SU-DHL-6 (cell line): ENCODE data around the gene COL18A1.

Source experiments
- H2AFZ ChIP-seq: fragments of 200-600 bp; sonication (generic); 2 replicates; pipeline ENCODE4 v1.6.1; 2014; ENCODE audit warnings: low read depth, mild to moderate bottlenecking, moderate library complexity, mixed read lengths, antibody characterized with exemption, low read length; ENCODE audit not compliant: severe bottlenecking
- H3F3A ChIP-seq: fragments of 200-600 bp; shearing (Covaris generic); 2 replicates; pipeline ENCODE4 v1.6.0; 2016; ENCODE audit warnings: antibody characterized with exemption, mild to moderate bottlenecking; ENCODE audit not compliant: insufficient read depth
- H3K27ac ChIP-seq: fragments of 200-600 bp; sonication (generic); 2 replicates; pipeline ENCODE4 v1.5.1; 2016; ENCODE audit warnings: low read depth, mild to moderate bottlenecking, low read length, moderate library complexity, mixed read lengths
- H3K27me3 ChIP-seq: fragments of 200-600 bp; sonication (generic), shearing (Covaris generic); 2 replicates; pipeline ENCODE4 v1.6.0; 2014; ENCODE audit warnings: mild to moderate bottlenecking, low read length
- H3K36me3 ChIP-seq: fragments of 200-600 bp; sonication (generic); 2 replicates; pipeline ENCODE4 v1.6.1; 2014; ENCODE audit warnings: mild to moderate bottlenecking, low read length, mixed read lengths
- H3K4me2 ChIP-seq: fragments of 300-600, 200-600 bp; shearing (Covaris generic), sonication (generic); 2 replicates; pipeline ENCODE4 v1.6.0; 2014; ENCODE audit warnings: low read length, low read depth, mild to moderate bottlenecking; ENCODE audit not compliant: poor library complexity, severe bottlenecking
- H3K4me3 ChIP-seq: fragments of 200-600 bp; sonication (generic); 2 replicates; pipeline ENCODE4 v1.5.1; 2014; ENCODE audit warnings: antibody characterized with exemption, low read length, mild to moderate bottlenecking, mixed read lengths; ENCODE audit not compliant: insufficient read depth, poor library complexity, severe bottlenecking
- H3K79me2 ChIP-seq: fragments of 200-600 bp; sonication (generic); 2 replicates; pipeline ENCODE4 v1.6.1; 2014; ENCODE audit warnings: mild to moderate bottlenecking, low read length, moderate library complexity; ENCODE audit not compliant: insufficient read depth
- H3K9ac ChIP-seq: fragments of 200-600 bp; sonication (generic); 2 replicates; pipeline ENCODE4 v1.7.0; 2014; ENCODE audit warnings: mild to moderate bottlenecking, low read length
- H3K9me2 ChIP-seq: fragments of 200-600 bp; sonication (generic); replicated peaks from 2 replicates; pipeline ENCODE4 v1.6.1; 2014; ENCODE audit warnings: low read length; ENCODE audit not compliant: insufficient read depth
- H3K9me3 ChIP-seq: fragments of 200-600 bp; sonication (generic); 2 replicates; pipeline ENCODE4 v1.6.1; 2014; ENCODE audit warnings: low read length, mixed read lengths; ENCODE audit not compliant: insufficient read depth
- H4K20me1 ChIP-seq: fragments of 200-600 bp; sonication (generic); 2 replicates; pipeline ENCODE4 v1.6.1; 2014; ENCODE audit warnings: low read depth, mild to moderate bottlenecking, antibody characterized with exemption, low read length, moderate library complexity, mixed read lengths
- EZH2phosphoT487 ChIP-seq: fragments of 200-600 bp; sonication (generic), shearing (Covaris generic); conservative IDR thresholded peaks from 2 replicates; pipeline ENCODE4 v1.6.1; 2018; ENCODE audit warnings: mild to moderate bottlenecking, antibody characterized with exemption, low read length, moderate library complexity, mixed read lengths
- TF ChIP-seq, protein P1 (sequence below): fragments of 200-600 bp; sonication (generic); IDR thresholded peaks from one replicate; pipeline ENCODE4 v1.5.1; 2017; ENCODE audit warnings: antibody characterized with exemption, mild to moderate bottlenecking, low read length, moderate library complexity; ENCODE audit not compliant: insufficient read depth, poor library complexity, severe bottlenecking

The COL18A1 gene

GRCh38 chr21:45418301-45419071 is 13.5 kb downstream of the COL18A1 start:
- TF ChIP-seq, protein P1, sequence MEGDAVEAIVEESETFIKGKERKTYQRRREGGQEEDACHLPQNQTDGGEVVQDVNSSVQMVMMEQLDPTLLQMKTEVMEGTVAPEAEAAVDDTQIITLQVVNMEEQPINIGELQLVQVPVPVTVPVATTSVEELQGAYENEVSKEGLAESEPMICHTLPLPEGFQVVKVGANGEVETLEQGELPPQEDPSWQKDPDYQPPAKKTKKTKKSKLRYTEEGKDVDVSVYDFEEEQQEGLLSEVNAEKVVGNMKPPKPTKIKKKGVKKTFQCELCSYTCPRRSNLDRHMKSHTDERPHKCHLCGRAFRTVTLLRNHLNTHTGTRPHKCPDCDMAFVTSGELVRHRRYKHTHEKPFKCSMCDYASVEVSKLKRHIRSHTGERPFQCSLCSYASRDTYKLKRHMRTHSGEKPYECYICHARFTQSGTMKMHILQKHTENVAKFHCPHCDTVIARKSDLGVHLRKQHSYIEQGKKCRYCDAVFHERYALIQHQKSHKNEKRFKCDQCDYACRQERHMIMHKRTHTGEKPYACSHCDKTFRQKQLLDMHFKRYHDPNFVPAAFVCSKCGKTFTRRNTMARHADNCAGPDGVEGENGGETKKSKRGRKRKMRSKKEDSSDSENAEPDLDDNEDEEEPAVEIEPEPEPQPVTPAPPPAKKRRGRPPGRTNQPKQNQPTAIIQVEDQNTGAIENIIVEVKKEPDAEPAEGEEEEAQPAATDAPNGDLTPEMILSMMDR = no peak
- TF ChIP-seq EZH2phosphoT487 = no peak
- Histone ChIP-seq H2AFZ (no peak overlapping the region), H3K9ac (no peak overlapping the region), H3K9me2 (no peaks in the 10 kb centered on the region), H3K27ac (no peak overlapping the region), H3K36me3 (no peaks in the 10 kb centered on the region), H3K27me3 (peaks cover 3% of the 10 kb centered on the region; the same call in 1 of the 2 replicates), H4K20me1 (no peaks in the 10 kb centered on the region), H3K4me2 (no peak overlapping the region), H3F3A (no peaks in the 10 kb centered on the region), H3K4me3 (no peak overlapping the region), H3K79me2 (no peaks in the 10 kb centered on the region), H3K9me3 (no peaks in the 10 kb centered on the region)

DNA sequence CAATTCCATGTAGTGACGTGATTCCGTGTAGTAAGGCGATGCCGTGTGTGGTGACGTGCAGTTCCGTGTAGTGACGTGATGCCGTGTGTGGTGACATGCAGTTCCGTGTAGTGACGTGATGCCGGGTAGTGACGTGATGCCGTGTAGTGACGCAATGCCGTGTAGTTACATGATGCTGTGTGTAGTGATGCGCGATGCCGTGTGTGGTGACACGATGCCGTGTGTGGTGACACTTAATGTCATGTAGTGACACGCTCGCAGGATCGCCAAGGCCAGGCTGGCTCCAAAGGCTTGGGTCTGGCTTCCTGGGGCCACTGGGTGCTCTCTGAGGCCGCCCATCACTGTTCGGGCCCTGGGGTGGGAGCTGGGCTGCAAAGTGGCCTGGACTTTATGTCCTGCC is 14.2 kb downstream of the COL18A1 start:
- no peak for TF ChIP-seq EZH2phosphoT487
- TF ChIP-seq, protein P1 = no peak
- no peaks in the 10 kb centered on the region for H3K36me3 ChIP-seq
- no peak overlapping the region for H3K4me2 ChIP-seq
- H3K27ac ChIP-seq = no peak overlapping the region
- no peak overlapping the region for H3K9ac ChIP-seq
- no peaks in the 10 kb centered on the region for H3F3A ChIP-seq
- H3K9me2 ChIP-seq = no peaks in the 10 kb centered on the region
- H4K20me1 ChIP-seq = no peaks in the 10 kb centered on the region
- no peaks in the 10 kb centered on the region for H3K79me2 ChIP-seq
- H2AFZ ChIP-seq = no peak overlapping the region
- H3K9me3 ChIP-seq = no peaks in the 10 kb centered on the region
- no peak overlapping the region for H3K4me3 ChIP-seq
- H3K27me3 ChIP-seq = no peaks in the 10 kb centered on the region; the same call in 1 of the 2 replicates

DNA sequence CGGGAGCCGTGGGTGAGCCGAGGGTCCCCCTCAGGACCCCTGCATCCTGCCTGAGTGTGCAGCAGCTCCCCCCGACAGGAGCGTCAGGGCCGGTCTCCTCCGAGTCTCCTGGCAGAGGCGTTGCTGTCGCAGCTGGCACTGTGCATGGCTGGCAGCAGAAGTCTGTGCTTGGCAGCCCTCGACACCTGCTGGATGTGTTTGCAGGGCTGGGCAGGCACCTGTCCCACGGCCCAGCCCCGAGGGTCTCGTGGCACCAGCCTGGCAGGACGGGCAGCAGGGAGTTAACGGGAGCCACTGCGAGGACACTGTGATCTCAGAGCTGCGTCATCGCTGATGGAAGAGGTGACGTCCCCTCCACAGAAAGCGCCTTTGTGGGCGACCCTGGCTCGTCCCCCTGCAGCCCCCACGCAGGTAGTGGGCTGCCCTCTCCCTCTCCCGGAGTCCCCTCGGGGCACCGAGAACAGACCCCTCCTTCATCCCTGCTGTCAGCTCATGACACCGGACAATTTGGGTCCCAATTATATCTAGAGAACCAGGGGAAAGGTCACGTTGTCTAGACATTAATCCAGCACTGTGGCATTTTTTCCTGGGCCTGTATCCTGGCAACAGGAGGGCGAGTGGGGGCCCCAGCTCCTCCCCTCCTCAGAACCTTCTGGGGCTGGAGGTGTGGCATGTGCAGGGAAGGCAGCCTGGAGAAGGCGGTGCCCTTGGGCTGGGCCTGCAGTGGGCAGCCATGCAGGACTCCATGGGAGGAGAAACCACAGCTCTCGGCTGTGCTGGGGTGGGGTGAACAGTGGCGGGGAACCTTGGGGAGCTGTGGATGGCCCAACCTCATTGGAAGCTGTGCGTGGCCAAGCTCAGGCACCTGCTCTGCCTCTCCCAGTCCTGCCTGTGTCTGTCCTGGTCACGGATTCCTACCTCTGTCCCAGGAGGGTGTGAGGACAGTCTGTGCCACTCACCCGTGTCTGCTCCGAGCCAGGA is 15.4 kb downstream of the COL18A1 start:
- Histone ChIP-seq H3K9me2 (no peaks in the 10 kb centered on the region), H2AFZ (no peak overlapping the region), H3K4me3 (no peak overlapping the region), H3K36me3 (no peaks in the 10 kb centered on the region), H4K20me1 (no peaks in the 10 kb centered on the region), H3F3A (no peaks in the 10 kb centered on the region), H3K27me3 (no peaks in the 10 kb centered on the region), H3K4me2 (no peak overlapping the region), H3K9ac (no peak overlapping the region), H3K9me3 (no peaks in the 10 kb centered on the region), H3K27ac (no peak overlapping the region), H3K79me2 (no peaks in the 10 kb centered on the region)
- TF ChIP-seq, protein P1 = no peak
- TF ChIP-seq EZH2phosphoT487 = no peak
